ENCODE measurements around the gene SLC25A34.

Gene SLC25A34

GRCh38 chr1:15777909-15778707, 42.0 kb downstream of the SLC25A34 start:
- DNase-seq: no peak

GRCh38 chr1:15785683-15786082, 49.6 kb downstream of the SLC25A34 start:
- DNase-seq: no peak

GRCh38 chr1:15786581-15786980, 50.5 kb downstream of the SLC25A34 start:
- DNase-seq: peak; percentile 56

GRCh38 chr1:15788624-15789301, 52.7 kb downstream of the SLC25A34 start:
- DNase-seq: peak; percentile 74
